ENCODE measurements around the gene MUSK.

The MUSK gene

DNA sequence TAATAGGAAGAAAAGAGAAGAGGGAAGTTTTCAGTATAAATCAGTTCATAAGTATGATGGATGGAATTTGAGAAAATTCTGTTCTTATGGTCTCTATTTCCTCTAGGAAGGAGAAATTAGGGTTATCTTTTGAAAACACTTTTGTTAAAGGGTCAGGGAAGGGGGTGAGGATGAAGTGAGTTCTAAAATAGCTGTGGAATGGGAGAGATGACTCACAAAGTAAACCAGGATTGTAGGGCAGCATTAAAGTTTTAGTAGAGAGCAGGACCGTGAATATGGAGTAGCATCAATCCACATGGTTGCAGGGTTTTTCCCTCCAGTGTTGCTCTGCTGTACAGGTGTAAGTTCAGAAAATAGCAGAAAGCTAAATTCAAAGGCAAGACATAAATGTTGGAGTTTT lies 32.4 kb downstream of the MUSK start:
- DNase-seq = no peak

DNA sequence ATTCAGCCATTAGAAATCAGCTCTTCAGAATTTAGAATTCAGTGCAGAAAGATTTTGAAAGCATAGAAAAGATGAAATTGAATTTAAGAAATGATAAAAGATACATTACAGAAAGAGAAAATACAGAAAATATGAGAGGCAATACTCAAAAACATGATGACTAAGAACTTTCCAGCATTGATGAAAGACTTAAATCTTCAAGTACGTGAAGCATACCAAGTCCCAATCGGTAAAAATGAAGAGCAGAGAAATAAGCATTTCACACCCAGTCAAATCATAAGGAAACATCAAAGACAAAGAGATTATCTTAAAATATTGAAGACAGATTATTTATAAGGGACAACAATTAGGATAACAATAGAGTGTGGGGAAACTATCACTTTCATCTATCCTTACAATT lies 35.1 kb downstream of the MUSK start:
- no peak for DNase-seq

DNA sequence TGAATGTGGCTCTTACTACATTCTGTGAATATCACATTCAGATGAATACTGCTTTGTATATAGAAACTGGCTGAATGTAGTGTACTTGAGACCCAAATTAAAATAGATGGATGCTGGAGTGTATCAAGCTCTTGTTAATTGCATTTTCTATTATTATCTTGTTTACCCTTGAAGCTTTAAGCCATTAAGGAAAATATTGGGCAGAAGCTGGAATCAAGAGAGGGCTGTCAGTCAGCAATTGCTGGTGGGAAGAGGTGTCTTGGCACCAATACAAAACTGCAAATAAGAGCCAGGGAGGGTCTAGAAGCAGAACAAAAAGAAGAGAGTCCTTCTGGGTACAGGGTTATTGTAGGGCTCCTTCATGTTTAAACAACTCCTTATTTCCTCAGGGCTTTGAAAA lies 38.8 kb downstream of the MUSK start:
- DNase-seq = no peak

DNA sequence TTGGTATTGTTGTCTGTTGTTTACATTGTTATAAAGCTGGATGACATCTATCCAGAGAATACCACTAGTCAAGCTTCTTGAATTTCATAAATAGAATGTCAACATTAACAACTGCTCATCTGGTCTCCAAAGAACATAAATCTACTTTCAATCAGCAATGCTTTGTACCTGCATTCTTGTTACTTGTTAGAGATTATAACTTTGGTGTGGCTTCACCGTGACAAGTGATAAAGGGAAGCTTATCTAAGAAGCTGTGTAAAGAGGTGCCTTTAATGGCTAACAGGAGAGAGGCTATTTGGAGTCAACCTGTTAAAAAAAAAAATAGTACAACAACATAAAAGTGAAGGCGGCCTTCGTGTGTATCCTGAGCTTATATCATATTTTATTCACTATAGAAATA lies 41.8 kb downstream of the MUSK start:
- no peak for DNase-seq

DNA sequence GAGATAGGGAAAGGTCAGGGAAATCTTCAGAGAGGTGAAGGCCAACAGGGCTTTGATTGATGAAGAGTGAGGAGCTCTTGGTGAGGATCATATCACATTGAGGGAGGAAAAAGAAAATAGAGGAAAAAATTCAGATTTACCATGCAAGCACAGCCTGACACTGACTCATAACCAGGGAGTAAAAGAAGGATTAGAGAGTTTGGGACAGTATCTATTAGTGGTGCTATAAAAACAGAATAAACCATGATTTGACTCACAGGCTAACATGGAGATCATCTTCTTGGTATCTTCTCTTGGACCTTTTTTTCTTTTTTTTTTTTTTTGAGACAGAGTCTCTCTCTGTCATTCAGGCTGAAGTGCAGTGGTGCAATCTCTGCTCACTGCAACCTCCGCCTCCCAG lies 44.4 kb downstream of the MUSK start:
- no peak for DNase-seq

DNA sequence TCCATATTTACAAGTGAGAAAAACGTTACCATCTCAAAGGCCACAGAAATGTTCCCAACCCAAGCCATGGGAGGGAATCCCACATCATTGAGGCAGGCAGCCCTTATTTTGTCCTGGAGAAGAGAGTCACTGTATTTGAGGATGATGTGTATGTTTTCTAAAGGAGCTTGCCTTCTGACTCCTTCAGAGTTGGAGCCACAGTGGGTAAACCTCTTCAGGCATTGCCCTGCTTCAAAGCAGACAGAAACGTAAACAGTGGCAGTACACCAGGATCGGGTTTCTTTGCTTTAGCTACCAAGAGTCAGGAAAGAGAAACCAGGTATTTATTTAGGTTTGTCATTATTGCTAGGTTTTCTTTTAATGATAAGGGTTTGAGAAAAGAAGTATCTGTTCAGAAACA lies 45.7 kb downstream of the MUSK start:
- DNase-seq = no peak

DNA sequence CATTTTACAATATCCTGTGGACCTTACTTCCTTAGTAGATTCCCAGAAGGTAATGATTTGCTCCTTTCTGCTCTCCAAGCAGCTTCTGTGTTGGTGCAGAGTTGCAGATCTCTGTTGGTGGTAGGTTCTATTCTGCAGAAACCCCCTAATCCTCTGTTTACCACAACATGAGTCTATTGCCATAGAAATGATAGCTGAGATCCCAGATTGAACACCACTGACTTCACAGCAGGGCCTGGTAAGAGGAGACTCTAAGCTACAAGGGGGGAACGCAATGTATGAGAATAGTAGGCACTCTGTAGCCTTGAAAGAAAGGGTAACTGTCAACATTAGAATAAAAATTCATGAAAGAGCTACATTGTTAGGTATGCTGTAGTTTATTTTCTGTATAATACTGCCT lies 59.5 kb downstream of the MUSK start:
- DNase-seq = no peak

DNA sequence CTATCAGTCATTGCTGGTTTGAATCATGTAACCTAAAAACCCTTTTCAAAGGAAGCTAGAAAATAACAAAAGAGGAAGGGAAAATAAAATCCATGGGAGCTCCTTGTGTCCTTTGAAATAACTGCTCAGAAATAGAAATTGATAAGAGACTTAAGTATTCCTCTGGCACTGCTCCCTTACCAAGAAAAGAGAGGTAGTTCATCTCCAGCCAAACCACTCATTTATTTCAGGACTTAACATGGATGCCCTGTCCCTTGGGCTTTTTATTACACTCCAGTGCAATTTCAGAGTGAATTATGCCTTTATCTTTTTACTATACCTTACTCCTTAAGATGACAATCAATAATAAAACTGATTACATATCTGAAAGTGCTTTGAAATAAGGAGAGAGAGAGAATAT lies 61.0 kb downstream of the MUSK start:
- no peak for DNase-seq

DNA sequence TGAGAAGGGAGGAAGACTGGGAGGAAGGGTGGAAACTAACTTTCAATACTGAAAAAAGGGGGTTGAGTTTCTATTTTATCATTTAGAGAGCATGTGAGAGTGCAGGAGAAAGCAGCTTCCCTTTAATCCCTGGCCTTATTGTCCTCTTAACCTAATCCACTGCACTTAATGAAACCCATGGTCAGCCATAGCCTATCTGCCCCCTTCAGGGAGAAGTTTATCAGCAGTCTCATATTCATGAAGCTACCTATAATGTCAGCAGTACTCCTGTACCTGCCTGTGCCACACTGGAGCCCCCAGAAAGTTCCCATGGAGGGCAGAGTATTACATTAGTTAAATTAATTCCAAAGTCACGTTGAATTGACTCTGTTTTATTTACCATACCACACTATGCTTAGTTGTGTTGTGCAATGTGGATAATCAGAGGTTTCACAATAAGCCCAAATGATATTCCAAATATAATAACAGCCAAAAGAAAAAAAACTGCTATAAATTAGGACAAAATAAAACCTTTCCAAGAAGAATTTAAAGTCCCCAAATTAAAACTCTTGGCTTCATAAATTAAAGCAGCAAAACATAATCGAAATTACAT lies 62.9 kb downstream of the MUSK start:
- no peak for DNase-seq

DNA sequence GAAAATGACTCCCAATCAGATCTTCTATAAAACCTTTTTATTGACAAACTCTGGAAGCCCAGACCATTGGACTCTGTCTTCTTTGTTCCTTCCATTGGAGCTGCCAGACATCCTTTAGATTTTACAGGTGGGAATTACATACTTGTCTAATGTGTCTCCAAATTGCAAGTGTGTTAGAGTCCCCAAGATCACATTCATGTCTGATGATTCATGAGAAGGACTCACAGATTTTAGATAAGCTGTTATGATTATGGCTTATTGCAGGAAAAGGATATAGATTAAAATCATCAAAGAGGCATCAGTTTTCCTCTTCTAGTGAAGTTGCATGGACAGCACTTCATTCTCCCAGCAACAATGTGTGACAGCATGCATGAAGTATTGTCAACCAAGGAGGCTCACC lies 70.4 kb downstream of the MUSK start:
- DNase-seq = no peak

DNA sequence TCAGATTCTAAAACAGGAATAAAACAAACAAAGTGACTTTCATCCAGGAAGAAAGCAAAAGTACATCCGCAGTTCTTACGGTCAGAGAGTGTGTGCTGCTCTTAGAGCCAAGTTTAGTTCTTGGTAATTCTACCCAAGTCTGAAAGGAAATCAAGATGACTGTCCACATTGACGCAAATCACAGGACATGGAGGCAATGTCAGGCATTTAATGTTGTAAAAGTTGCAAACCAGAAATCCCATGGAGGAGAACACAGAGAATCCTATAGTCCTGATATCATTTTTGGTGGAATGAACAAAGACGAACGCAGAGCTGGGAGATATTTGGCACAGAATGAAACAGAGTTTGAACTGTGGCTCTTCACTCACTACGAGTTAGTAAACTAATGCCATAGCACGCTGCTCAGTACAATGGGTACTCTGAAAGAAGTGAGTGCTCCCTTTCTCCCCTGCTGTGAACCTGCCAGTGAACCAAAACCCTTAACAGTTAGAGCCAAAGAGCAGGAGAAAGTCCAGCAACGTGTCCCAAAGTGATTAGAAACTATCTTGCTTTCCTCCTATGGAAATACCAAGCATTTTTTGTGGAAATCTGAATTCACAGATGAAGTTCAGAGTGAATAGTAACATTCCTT lies 74.3 kb downstream of the MUSK start:
- no peak for DNase-seq

DNA sequence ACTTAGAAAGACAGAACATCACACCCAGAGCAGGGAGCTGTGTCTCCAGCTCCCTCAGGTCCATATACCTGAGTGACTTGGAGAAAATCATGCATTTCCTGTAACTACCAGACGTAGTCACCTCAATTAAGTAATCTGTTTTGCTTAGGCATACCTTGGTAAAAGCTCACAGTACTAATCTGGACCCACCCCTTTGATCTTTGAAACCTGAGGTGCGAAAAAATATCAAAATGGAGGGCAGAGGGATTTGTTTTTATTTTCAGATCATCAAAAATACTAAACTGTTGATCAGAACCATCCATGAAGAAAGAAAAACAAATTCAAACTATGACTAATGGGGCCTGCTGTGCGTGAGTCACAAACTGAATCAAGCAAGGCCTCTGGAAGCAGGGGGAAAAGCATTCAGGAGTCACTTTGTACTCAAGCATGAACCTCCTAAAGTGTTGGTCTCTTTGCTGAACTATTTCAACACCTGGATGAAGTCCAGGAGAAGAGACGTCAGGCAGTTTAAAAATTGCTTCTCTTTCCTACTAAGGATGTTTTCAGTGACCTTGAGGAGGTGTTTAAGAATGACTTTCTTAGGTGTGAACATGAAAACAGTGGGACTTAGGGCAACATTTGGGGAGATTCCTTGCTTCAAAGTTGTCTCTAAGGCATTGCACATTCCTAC lies 76.3 kb downstream of the MUSK start:
- DNase-seq = no peak

DNA sequence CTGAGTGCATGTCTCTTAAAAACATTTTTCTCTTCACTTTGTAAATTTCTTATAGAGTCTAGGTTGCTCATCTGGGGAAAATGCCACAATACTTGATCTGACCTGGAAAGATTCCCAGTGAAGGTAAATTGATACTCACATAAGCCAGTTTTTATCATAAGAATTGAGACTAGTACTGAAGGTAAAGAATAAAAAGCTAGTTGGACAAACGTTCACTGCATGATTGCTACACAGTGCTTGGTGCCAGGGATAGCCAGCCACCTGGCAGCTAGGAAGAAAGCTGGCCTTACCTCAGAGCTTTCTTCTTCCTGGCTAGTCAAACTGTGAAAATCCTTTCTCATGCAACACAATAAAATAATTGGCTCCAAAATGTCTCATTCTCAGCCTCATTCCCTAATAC lies 77.1 kb downstream of the MUSK start:
- no peak for DNase-seq

DNA sequence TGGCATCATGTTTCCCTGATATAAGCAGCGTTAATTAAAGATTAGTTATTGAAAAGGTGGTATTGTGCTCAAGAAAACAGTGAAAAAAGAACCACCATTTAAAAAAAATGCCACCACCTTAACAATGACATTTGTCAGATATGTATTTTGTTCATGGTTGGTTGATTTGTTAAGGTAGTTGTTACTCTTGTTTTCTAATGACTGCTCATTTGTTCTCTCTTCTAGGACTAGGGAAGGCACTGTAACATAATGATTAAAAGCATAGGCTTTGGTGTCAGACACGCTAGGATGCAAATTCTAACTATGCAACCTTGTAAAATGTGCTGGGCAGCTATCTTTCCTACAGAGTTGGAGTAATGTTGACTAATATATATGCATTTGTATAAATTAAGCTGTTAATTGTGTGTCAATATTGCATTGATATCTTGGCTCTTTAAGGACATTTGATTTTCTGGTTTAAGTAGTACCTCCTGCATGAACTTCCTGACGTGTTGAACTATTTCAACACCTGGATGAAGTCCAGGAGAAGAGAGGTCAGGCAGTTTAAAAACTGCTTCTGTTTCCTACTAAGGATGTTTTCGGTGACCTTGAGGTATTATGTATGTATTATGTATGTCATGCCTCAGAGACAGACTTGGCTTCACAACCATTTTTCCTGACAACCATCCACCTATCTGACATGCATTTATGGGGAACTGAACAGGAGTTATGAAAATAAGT lies 77.8 kb downstream of the MUSK start:
- DNase-seq = no peak

DNA sequence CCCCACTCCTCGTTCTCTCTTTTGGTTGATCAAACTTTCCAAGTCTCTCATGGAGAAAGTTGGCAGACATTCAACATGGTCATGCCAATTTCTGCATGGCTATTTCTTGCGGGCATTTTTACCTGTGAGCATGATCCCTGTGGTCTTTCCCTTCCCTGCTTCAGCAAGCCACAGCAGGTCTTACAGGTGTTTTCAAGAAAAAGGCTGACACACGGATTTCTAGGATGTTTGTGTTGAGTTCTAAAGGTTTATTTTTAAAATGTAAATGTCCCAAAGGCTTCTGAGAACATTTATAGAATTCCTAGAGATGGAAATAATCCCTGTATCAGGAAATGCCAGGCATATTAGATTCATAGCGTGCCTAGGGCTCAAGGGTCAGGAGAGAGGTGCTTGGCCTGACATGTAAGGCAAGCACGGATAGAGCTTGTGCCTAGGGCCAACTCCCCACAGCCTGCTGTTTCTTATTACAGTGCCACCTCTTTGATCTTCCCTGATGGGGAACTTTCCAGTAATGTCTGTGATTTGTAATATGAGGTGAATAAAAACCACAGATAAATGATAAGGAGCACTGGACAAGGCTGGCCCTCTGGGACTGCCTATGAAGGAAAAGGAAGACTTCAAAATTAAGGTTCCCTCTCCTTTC lies 79.8 kb downstream of the MUSK start:
- DNase-seq = no peak

DNA sequence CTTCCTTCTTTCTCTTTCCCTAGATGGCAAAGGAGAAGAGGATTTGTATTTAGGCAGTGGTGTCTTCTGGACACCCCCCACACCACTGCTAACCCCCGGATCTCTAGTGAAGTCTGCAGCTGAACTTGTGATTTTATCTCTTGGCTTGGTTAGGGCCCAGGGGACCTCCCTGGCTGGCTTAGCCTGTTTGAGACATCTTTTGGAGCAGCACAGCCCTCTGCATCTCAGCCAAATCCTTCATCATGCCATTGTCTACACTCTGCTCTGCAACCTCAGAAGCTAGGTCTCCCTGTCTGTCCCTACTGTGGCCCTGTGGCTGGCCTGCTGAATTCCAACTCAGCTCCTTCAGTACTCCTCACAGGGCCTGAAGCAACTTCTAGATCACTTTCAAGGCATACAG lies 81.7 kb downstream of the MUSK start:
- no peak for DNase-seq

DNA sequence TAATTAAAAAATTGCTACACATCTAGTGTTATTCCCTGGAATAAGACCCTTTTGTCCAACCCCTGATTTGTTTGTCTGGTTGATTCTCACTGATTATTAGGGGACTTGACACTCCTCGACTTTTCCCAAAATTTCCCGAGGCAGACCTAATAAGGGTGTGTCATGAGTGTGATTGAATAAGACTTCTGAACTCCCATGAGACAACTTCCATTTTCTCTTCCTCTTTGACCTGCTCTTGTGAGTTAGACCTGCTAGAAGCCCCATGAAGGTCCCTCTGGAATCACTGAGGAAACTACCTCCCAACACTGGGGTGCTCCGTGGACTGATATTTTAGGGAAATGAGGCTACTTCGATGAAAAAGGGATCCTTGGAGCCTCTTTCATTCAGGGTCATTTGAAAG lies 83.4 kb downstream of the MUSK start:
- no peak for DNase-seq

DNA sequence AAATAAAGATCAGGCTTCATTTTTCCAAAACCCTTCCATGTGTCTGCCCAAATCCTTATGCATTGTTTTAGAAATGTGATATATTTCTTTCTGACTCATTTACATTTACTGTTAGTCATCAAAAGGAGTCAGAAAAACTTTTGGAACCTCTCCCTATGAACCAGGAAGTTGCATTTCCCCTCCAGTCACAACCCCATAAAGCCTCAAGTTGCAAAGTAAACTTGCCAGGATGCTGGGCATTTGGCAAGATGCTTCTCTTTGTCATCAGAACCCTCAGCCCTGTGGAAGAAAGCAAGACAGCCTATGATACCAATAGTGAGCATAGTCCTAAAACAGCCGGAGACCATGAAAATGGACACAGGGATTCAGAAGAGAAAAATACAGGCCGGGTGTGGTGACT lies 84.2 kb downstream of the MUSK start:
- DNase-seq = no peak

DNA sequence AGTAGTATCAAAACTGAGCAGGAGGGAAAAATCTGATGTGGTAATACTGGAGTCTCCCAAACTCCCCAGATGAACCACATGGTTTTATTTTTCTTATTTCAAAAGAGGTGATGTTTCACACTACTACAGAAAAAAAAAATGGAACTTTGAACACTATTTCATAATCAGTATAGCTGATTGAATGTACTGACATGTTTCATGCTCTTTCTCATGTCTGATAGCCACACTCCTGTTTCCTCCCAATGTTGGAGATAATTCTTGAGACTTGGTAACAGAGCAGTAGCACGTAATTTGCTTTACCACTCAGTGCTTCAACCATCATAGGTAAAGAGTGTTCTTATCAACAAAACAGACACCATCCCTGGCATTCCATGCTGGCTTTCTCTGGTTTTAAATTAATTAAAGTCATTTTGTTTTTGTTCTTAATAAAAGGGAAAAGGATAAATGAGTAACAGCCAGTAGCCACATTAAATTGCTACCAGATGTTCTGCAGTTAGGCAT lies 85.2 kb downstream of the MUSK start:
- no peak for DNase-seq

DNA sequence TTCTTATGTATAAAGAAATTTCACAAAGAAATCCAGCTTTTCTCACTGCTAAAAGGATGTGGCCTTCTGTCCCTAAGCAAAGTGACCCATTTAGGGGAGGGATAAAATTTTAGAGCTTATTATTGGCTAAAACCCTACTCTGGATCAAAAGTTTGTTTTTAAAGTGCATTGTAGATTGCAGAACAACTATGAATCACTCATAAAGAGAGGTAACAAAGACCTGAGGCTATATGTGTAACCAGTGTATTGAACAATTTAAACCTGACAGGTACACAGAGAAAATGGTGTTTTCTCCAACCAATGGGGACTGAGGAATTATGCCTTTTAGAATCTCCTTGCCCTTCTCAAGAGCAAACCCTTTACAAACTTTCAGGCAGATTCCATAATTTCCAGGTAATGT lies 86.6 kb downstream of the MUSK start:
- DNase-seq = no peak

DNA sequence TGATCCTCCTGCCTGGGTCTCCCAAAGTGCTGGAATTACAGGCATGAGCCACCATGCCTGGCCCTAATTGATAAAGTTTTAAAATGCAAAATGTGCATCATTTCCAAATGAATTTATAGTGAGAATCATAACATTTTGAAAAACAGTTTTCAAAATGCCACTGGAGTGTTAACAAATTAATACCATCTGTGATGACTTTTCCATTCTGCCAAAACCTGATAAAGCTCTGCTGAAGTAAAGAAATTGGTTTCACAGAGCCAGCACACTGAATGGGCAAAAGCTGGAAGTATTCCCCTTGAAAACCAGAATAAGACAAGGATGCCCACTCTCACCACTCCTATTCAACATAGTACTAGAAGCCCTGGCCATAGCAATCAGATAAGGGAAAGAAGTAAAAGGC lies 89.6 kb downstream of the MUSK start:
- no peak for DNase-seq

DNA sequence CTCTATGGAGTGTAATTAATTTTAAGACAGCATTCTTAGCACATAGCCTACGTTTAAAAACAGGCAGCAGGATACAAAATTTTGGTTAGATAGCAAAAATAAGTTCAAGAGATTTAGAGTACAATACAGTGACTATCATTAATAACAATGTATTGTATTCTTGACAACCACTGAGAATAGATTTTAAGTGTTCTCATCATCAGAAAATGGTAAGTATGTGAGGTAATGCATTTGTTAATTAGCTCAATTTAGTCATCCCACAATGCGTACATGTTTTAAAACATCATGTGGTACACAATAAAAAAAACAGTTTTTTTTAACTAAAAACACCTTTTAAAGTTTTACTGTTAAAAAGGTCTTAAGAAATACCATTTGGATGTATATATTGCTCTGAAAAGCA lies 94.2 kb downstream of the MUSK start:
- DNase-seq = no peak

DNA sequence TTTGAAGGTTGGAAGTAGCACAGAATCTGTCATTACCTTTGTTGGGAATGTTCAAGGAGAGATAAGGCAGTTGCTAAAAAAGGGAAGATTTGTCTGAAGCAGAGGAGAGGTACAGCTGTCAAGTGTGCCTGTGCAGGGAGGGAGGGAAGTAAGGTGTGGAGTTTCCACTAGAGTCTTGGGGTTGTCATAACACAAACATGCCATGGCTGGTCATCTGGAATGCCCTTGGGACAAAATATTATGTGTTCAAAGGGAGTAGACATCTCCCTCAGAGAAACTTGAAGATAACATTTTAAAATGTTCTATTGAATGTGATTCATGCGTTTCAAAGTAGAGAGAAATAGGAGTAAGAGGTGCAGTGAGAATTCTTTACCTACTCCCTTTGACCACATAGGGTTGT lies 95.0 kb downstream of the MUSK start:
- no peak for DNase-seq

DNA sequence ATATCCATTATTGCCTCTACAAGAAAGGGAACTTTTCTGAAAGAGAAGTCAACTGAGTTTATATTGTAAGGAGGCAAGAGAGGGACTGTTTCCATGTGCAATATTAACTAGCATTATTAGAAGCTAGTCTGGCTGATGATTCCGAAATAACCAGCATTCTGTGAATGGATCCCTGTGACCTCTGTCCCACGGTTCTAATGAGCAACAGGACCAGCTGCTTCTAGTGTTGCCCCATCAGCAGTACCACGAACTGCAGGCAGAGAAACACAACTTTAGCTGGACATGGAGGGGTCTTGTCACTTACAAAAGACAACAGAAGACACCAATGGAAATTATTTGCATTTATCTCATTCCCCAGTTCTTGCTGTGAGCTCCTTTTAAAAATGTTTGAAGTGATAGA lies 95.4 kb downstream of the MUSK start:
- DNase-seq = no peak

Measured in activated CD4-positive, alpha-beta T cell treated with anti-CD3 and anti-CD28 coated beads for 4 hours (primary cell).